K562 (cell line): ENCODE results near the gene OR51E2.

Experiments used
- ELF1 ChIP-seq: fragments of 200-800 bp; sonication (Bioruptor generic); IDR thresholded peaks from 2 replicates; pipeline ENCODE4 v1.6.1; 2016; ENCODE audit warnings: missing genetic modification characterization, missing compliant biosample characterization
- EZH2 ChIP-seq: IDR thresholded peaks from 2 replicates; pipeline ENCODE4 v1.6.1; 2012; ENCODE audit warnings: low read depth, mild to moderate bottlenecking, inconsistent platforms, low read length, borderline replicate concordance
- HMGN3 ChIP-seq: IDR thresholded peaks from 2 replicates; pipeline ENCODE4 v1.6.1; 2011; ENCODE audit warnings: borderline replicate concordance, low read depth, mild to moderate bottlenecking, mixed read lengths, low read length; ENCODE audit not compliant: insufficient read length; ENCODE audit errors: extremely low read depth
- KAT8 ChIP-seq: fragments of 450-650 bp; IDR thresholded peaks from 2 replicates; pipeline ENCODE4 v1.6.1; 2016; ENCODE audit warnings: low read depth, mild to moderate bottlenecking
- POLR2AphosphoS5 ChIP-seq: IDR thresholded peaks from 2 replicates; pipeline ENCODE4 v1.6.1; 2011; ENCODE audit warnings: mild to moderate bottlenecking, low read depth, low read length, moderate library complexity; ENCODE audit not compliant: control insufficient read depth, insufficient read depth
- PRMT5 ChIP-seq: sonication (generic); formaldehyde crosslinking; IDR thresholded peaks from 2 replicates; pipeline ENCODE4 v1.5.0; 2020; ENCODE audit warnings: missing genetic modification reagents
- TCF7 ChIP-seq: sonication (generic); IDR thresholded peaks from 2 replicates; pipeline ENCODE4 v1.6.1; 2016; ENCODE audit warnings: antibody characterized with exemption, borderline replicate concordance
- ZNF263 ChIP-seq: sonication (generic); formaldehyde crosslinking; IDR thresholded peaks from 2 replicates; pipeline ENCODE4 v1.8.0; 2022; ENCODE audit warnings: mild to moderate bottlenecking, missing genetic modification reagents, borderline replicate concordance

- TF ChIP-seq ZNF263 (CRISPR knock-in tag) (no peak), EZH2 (no peak), POLR2AphosphoS5 (no peak), TCF7 (no peak), KAT8 (no peak), HMGN3 (no peak), PRMT5 (CRISPR knock-in tag) (no peak), ELF1 (tag) (no peak)
Observed at GRCh38 chr11:4641501-4641900, 56.2 kb downstream of the OR51E2 start.
